HG02571 (cell line): Measurements from ENCODE around the gene MS4A13.
"Not testable (repeated sequence)": the region's sequence is repeated elsewhere in the genome, so short reads cannot be mapped to it uniquely, and the experiment has no call there.

Source experiments
- ATAC-seq: cut with Tn5 transposase; IDR thresholded peaks from one replicate; pipeline ENCODE4 v1.9.1; 2021; ENCODE audit warnings: mild to moderate bottlenecking, moderate library complexity; ENCODE audit not compliant: unreplicated experiment

Gene MS4A13

GRCh38 chr11:60515144-60515855 is at the start of gene MS4A13:
Gene MS4A13, plus strand, starts transcription at chr11:60515392. Its CDS starts 2,692 bp downstream, at chr11:60518084.
- ATAC-seq, result no peak

- no peak for ATAC-seq
Observed at GRCh38 chr11:60468829-60469228, 46.4 kb upstream of the MS4A13 start.

- ATAC-seq, result no peak
Observed at GRCh38 chr11:60469723-60470122, 45.5 kb upstream of the MS4A13 start.

- ATAC-seq, result no peak
Observed at GRCh38 chr11:60477035-60477445, 38.2 kb upstream of the MS4A13 start.

GRCh38 chr11:60482361-60482760 is 32.8 kb upstream of the MS4A13 start:
- no peak for ATAC-seq

- peak; percentile 100 for ATAC-seq
Observed at GRCh38 chr11:60485987-60486386, 29.2 kb upstream of the MS4A13 start.

GRCh38 chr11:60492488-60493009 is 22.6 kb upstream of the MS4A13 start, which contains the start of gene MS4A12:
Gene MS4A12, plus strand, starts transcription at chr11:60492778. Its CDS starts 4,541 bp downstream, at chr11:60497319.
- no peak for ATAC-seq

GRCh38 chr11:60493454-60493853 is 21.7 kb upstream of the MS4A13 start:
- no peak for ATAC-seq

GRCh38 chr11:60498399-60498798 is 16.8 kb upstream of the MS4A13 start:
- ATAC-seq, result no peak

- ATAC-seq, result no peak
Observed at GRCh38 chr11:60498853-60499252, 16.3 kb upstream of the MS4A13 start.

- ATAC-seq, result no peak
Observed at GRCh38 chr11:60500276-60500910, 14.8 kb upstream of the MS4A13 start.

GRCh38 chr11:60502221-60502775 is 12.9 kb upstream of the MS4A13 start:
- no peak for ATAC-seq

GRCh38 chr11:60504219-60504905 is 10.8 kb upstream of the MS4A13 start:
- no peak for ATAC-seq

GRCh38 chr11:60509609-60510008 is 5.6 kb upstream of the MS4A13 start:
- not testable (repeated sequence) for ATAC-seq

GRCh38 chr11:60510209-60510608 is 5.0 kb upstream of the MS4A13 start:
- ATAC-seq, result not testable (repeated sequence)

- no peak for ATAC-seq
Observed at GRCh38 chr11:60511393-60511792, 3.8 kb upstream of the MS4A13 start.

GRCh38 chr11:60512651-60513225 is 2.5 kb upstream of the MS4A13 start:
- no peak for ATAC-seq

- no peak for ATAC-seq
Observed at GRCh38 chr11:60513496-60514460, 1.4 kb upstream of the MS4A13 start.

GRCh38 chr11:60528465-60528864 is 13.3 kb downstream of the MS4A13 start:
- no peak for ATAC-seq

- ATAC-seq, result no peak
Observed at GRCh38 chr11:60528934-60529333, 13.7 kb downstream of the MS4A13 start.
